Trophoblast cell (in vitro differentiated cells and primary cell): ENCODE data around the gene ABCB6.

ENCODE experiments used
- DNase-seq, 2 donors: peaks; one replicate each; pipeline ENCODE4 v3.0.0-alpha.2; 2016
- H2AFZ ChIP-seq: 2 replicates; pipeline ENCODE4 v1.6.1; 2013; ENCODE audit warnings: low read length, moderate library complexity, mild to moderate bottlenecking; ENCODE audit not compliant: insufficient read depth, poor library complexity
- H2AK5ac ChIP-seq: 2 replicates; pipeline ENCODE4 v1.6.1; 2013; ENCODE audit warnings: mild to moderate bottlenecking, low read length
- H2BK120ac ChIP-seq: 2 replicates; pipeline ENCODE4 v1.6.1; 2013; ENCODE audit warnings: low read length, mild to moderate bottlenecking, moderate library complexity; ENCODE audit not compliant: insufficient read depth, poor library complexity
- H2BK12ac ChIP-seq: 2 replicates; pipeline ENCODE4 v1.6.1; 2013; ENCODE audit warnings: mild to moderate bottlenecking, low read length, moderate library complexity
- H2BK5ac ChIP-seq: 2 replicates; pipeline ENCODE4 v1.6.1; 2013; ENCODE audit warnings: low read length, low read depth, moderate library complexity, mild to moderate bottlenecking; ENCODE audit not compliant: poor library complexity
- H3K14ac ChIP-seq: 2 replicates; pipeline ENCODE4 v1.6.1; 2013; ENCODE audit warnings: mild to moderate bottlenecking, low read length
- H3K18ac ChIP-seq: 2 replicates; pipeline ENCODE4 v1.6.1; 2013; ENCODE audit warnings: mild to moderate bottlenecking, low read length
- H3K23ac ChIP-seq: 2 replicates; pipeline ENCODE4 v1.6.1; 2013; ENCODE audit warnings: low read length
- H3K27ac ChIP-seq: 2 replicates; pipeline ENCODE4 v1.5.1; 2013; ENCODE audit warnings: low read depth, mild to moderate bottlenecking, inconsistent platforms, low read length, moderate library complexity
- H3K27me3 ChIP-seq: 2 replicates; pipeline ENCODE4 v1.6.1; 2013; ENCODE audit warnings: inconsistent platforms, mild to moderate bottlenecking, low read length, moderate library complexity; ENCODE audit not compliant: insufficient read depth
- H3K36me3 ChIP-seq, 2 experiments: 1 replicate in 1 of 2; 2 replicates in 1 of 2; pipeline ENCODE4 v1.6.1; 2013; ENCODE audit warnings: low read length in 2 of 2, mild to moderate bottlenecking in 2 of 2, moderate library complexity in 1 of 2; ENCODE audit not compliant: insufficient read depth in 2 of 2, control insufficient read depth in 1 of 2
- H3K4ac ChIP-seq: 2 replicates; pipeline ENCODE4 v1.6.1; 2013; ENCODE audit warnings: low read depth, mild to moderate bottlenecking, low read length, moderate library complexity
- H3K4me1 ChIP-seq, 2 experiments: 1 replicate in 1 of 2; 2 replicates in 1 of 2; pipeline ENCODE4 v1.6.1; 2013; ENCODE audit warnings: low read length in 2 of 2, mild to moderate bottlenecking in 2 of 2, moderate library complexity in 1 of 2; ENCODE audit not compliant: insufficient read depth in 2 of 2, control insufficient read depth in 1 of 2
- H3K4me2 ChIP-seq: 2 replicates; pipeline ENCODE4 v1.6.1; 2013; ENCODE audit warnings: inconsistent platforms, mild to moderate bottlenecking, low read length, moderate library complexity
- H3K4me3 ChIP-seq: 2 replicates; pipeline ENCODE4 v1.5.1; 2013; ENCODE audit warnings: mild to moderate bottlenecking, low read depth, low read length, inconsistent platforms
- H3K79me1 ChIP-seq: one replicate; pipeline ENCODE4 v1.6.1; 2013; ENCODE audit warnings: low read length
- H3K79me2 ChIP-seq: 2 replicates; pipeline ENCODE4 v1.6.1; 2013; ENCODE audit warnings: low read length, mild to moderate bottlenecking; ENCODE audit not compliant: control insufficient read depth, insufficient read depth, poor library complexity
- H3K9ac ChIP-seq: 2 replicates; pipeline ENCODE4 v1.6.1; 2013; ENCODE audit warnings: mild to moderate bottlenecking, low read length
- H3K9me3 ChIP-seq: 2 replicates; pipeline ENCODE4 v1.6.1; 2013; ENCODE audit warnings: low read depth, mild to moderate bottlenecking, control low read depth, inconsistent platforms, low read length; ENCODE audit not compliant: insufficient read depth
- H4K12ac ChIP-seq: 2 replicates; pipeline ENCODE4 v1.6.1; 2013; ENCODE audit warnings: low read depth, mild to moderate bottlenecking, low read length, moderate library complexity
- H4K8ac ChIP-seq: 2 replicates; pipeline ENCODE4 v1.6.1; 2013; ENCODE audit warnings: low read depth, mild to moderate bottlenecking, low read length, moderate library complexity
- H4K91ac ChIP-seq: one replicate; pipeline ENCODE4 v1.6.1; 2013; ENCODE audit warnings: low read depth, mild to moderate bottlenecking, low read length, moderate library complexity
- WGBS: extraction: QIAGEN DNeasy Blood & Tissue Kit; methylation state at CpG from one replicate; pipeline ENCODE4 v1.1.7; 2013; ENCODE audit warnings: missing lambda C conversion rate; ENCODE audit not compliant: insufficient read length, insufficient coverage; ENCODE audit errors: extremely low coverage; 5-methylcytosine and 5-hydroxymethylcytosine counted together

ABCB6 gene

DNA sequence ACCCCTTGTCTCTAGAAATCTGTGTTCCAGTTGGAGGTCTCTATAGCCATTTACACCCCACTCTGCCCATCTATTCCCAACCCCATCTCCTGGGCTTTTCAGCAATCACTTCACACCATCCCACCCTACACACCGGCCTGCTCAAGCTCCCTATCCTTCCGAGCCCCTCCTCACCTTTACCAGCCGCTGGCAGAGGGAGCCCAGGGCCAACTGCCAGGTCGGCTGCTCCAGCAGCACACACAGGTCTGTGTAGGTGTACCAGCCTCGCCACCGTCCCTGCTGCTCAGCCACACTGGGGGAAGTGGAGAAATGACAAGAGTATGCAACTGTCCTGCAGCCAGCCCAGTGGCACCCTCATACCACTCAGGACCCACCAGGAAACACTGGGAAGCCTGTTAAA is 45.6 kb downstream of the ABCB6 start:
- Histone ChIP-seq H3K23ac (no peak overlapping the region), H4K12ac (no peak overlapping the region), H3K9ac (no peak overlapping the region), H3K36me3 (peaks cover 14 to 18% of the 10 kb centered on the region in 2 experiments), H3K27me3 (no peaks in the 10 kb centered on the region), H3K18ac (no peak overlapping the region), H3K4me2 (no peak overlapping the region), H4K8ac (no peak overlapping the region), H3K14ac (no peak overlapping the region), H3K4ac (no peak overlapping the region), H3K4me3 (no peak overlapping the region), H3K79me2 (peaks cover 2% of the 10 kb centered on the region), H2AFZ (no peak overlapping the region), H3K27ac (no peak overlapping the region), H2AK5ac (no peak overlapping the region), H3K9me3 (no peaks in the 10 kb centered on the region), H2BK120ac (no peak overlapping the region), H3K79me1 (peaks cover 17% of the 10 kb centered on the region), H2BK5ac (no peak overlapping the region), H2BK12ac (no peak overlapping the region), H4K91ac (no peak overlapping the region), H3K4me1 (peaks cover 0 to 6% of the 10 kb centered on the region in 2 experiments)
- DNase-seq = no peak
- WGBS = no CpG with 5 or more reads among the region's 6 CpGs

- no CpG with 5 or more reads among the region's 16 CpGs for WGBS
- no peak overlapping the region for H3K4ac ChIP-seq
- no peak overlapping the region for H4K91ac ChIP-seq
- H3K4me1 ChIP-seq = peaks cover 0 to 6% of the 10 kb centered on the region in 2 experiments
- no peak overlapping the region for H4K12ac ChIP-seq
- no peak overlapping the region for H3K9ac ChIP-seq
- no peak overlapping the region for H3K18ac ChIP-seq
- no peak overlapping the region for H3K4me3 ChIP-seq
- H4K8ac ChIP-seq = no peak overlapping the region
- peaks cover 13% of the 10 kb centered on the region for H3K79me1 ChIP-seq
- no peaks in the 10 kb centered on the region for H3K9me3 ChIP-seq
- no peak overlapping the region for H2BK5ac ChIP-seq
- H3K14ac ChIP-seq = no peak overlapping the region
- no peak overlapping the region for H3K27ac ChIP-seq
- H3K23ac ChIP-seq = no peak overlapping the region
- H3K36me3 ChIP-seq = peaks cover 14 to 18% of the 10 kb centered on the region in 2 experiments
- no peak overlapping the region for H2BK120ac ChIP-seq
- no peak overlapping the region for H2AFZ ChIP-seq
- H3K27me3 ChIP-seq = no peaks in the 10 kb centered on the region
- H3K4me2 ChIP-seq = no peak overlapping the region
- no peak overlapping the region for H2BK12ac ChIP-seq
- DNase-seq = no peak
- H3K79me2 ChIP-seq = no peaks in the 10 kb centered on the region
- no peak overlapping the region for H2AK5ac ChIP-seq
These were observed 46.3 kb downstream of the ABCB6 start for GRCh38 chr2:219172231-219173154.

- H4K12ac ChIP-seq = no peak overlapping the region
- H3K79me1 ChIP-seq = peaks cover 4% of the 10 kb centered on the region
- no peaks in the 10 kb centered on the region for H3K27me3 ChIP-seq
- H4K8ac ChIP-seq = peak overlapping the region; percentile 4
- H2BK12ac ChIP-seq = no peak overlapping the region
- H3K27ac ChIP-seq = peak overlapping the region; percentile 12
- H3K23ac ChIP-seq = no peak overlapping the region
- peak overlapping the region; percentile 7 for H4K91ac ChIP-seq
- no peak overlapping the region for H2AFZ ChIP-seq
- H3K4ac ChIP-seq = no peak overlapping the region
- no peak overlapping the region for H2BK120ac ChIP-seq
- H3K4me1 ChIP-seq = peaks cover 0 to 6% of the 10 kb centered on the region in 2 experiments
- no peak overlapping the region for H3K9ac ChIP-seq
- peak; percentile 93 to 97 for DNase-seq
- no peak overlapping the region for H3K4me2 ChIP-seq
- H3K4me3 ChIP-seq = no peak overlapping the region
- H3K9me3 ChIP-seq = no peaks in the 10 kb centered on the region
- H3K14ac ChIP-seq = no peak overlapping the region
- H3K79me2 ChIP-seq = no peaks in the 10 kb centered on the region
- peaks cover 14 to 18% of the 10 kb centered on the region in 2 experiments for H3K36me3 ChIP-seq
- no peak overlapping the region for H3K18ac ChIP-seq
- H2AK5ac ChIP-seq = peak overlapping the region; percentile 76
- WGBS = no CpG with 5 or more reads among the region's 6 CpGs
- no peak overlapping the region for H2BK5ac ChIP-seq
These were observed 47.5 kb downstream of the ABCB6 start for GRCh38 chr2:219171231-219171651.

DNA sequence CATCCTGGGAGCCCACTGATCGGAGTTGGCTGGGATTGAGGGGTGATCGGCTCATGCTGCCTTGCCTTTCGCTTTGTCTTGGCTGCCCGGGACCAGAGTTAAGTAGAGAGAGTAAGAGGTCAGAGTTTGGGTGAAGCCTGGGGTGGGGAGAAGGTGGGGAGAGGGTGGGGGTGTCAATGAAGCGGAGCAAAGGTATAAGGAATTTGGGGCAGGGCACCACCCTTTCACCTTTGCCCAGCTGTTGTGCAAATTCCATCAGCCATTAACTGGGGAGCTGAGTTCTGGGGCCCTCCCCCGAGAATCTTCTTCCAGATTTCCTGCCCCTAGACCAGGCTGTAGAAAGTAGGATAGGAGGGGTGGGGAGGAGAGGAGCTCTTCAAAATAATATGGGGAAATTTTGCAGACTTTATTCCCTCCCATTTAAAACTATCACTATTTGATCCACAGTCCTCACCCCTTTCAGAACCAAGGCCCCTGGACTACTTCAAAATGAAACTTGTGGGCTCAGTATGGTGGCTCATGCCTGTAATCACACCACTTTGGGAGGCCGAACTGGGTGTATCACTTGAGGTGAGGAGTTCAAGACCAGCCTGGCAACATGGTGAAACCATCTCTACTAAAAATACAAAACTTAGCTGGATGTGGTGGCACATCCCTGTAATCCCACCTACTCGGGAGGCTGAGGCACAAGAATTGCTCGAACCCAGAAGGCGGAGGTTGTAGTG is 48.7 kb downstream of the ABCB6 start, which contains the start of gene SLC23A3:
SLC23A3 (minus strand) TSS at position 100 of the 725 bp plus-strand sequence; CDS start at position 55, 45 bp downstream.
- no peak within 1 kb of the TSS for H4K12ac ChIP-seq

More for the DNA sequence above, 48.7 kb downstream of the ABCB6 start, which contains the start of gene SLC23A3:
- Histone ChIP-seq H2BK12ac (no peak within 1 kb of the TSS), H3K23ac (no peak within 1 kb of the TSS), H3K18ac (no peak within 1 kb of the TSS), H3K9me3 (no peaks in the 10 kb centered on the region), H3K4ac (no peak within 1 kb of the TSS), H3K4me3 (no peak within 1 kb of the TSS), H3K4me1 (peaks cover 0 to 3% of the 10 kb centered on the region in 2 experiments), H3K4me2 (no peak within 1 kb of the TSS), H2BK5ac (no peak within 1 kb of the TSS), H3K27ac (no peak within 1 kb of the TSS), H4K8ac (no peak within 1 kb of the TSS), H3K36me3 (peaks cover 14 to 18% of the 10 kb centered on the region in 2 experiments), H3K9ac (no peak within 1 kb of the TSS), H2BK120ac (no peak within 1 kb of the TSS), H3K79me2 (no peaks in the 10 kb centered on the region), H3K27me3 (no peaks in the 10 kb centered on the region), H2AK5ac (no peak within 1 kb of the TSS), H2AFZ (no peak within 1 kb of the TSS), H3K14ac (no peak within 1 kb of the TSS), H4K91ac (no peak within 1 kb of the TSS), H3K79me1 (peaks cover 3% of the 10 kb centered on the region)
- DNase-seq = no peak
- no CpG with 5 or more reads among the region's 10 CpGs for WGBS
